Esophagus (tissue), 2 donors: Measurements from ENCODE around the gene CCDC81. TPM values are rescaled to one million over a fixed set of nuclear protein-coding genes. Genes with fewer than 3 reads are reported as not detected.

Experiments
- H3K27ac ChIP-seq, 2 donors: one replicate each; pipeline ENCODE4 v1.5.1; 2013; ENCODE audit warnings: low read depth in 2 of 2, mild to moderate bottlenecking in 2 of 2, inconsistent platforms in 1 of 2, low read length in 1 of 2, moderate library complexity in 1 of 2
- H3K27me3 ChIP-seq, 2 donors: one replicate each; pipeline ENCODE4 v1.6.1; 2013; ENCODE audit warnings: low read length in 2 of 2, control low read depth in 1 of 2, mild to moderate bottlenecking in 1 of 2; ENCODE audit not compliant: insufficient read depth in 2 of 2, control insufficient read depth in 1 of 2
- H3K36me3 ChIP-seq, 2 donors: one replicate each; pipeline ENCODE4 v1.6.1; 2013; ENCODE audit warnings: low read length in 1 of 2; ENCODE audit not compliant: control insufficient read depth in 2 of 2, insufficient read depth in 2 of 2
- H3K4me1 ChIP-seq, 2 donors: one replicate each; pipeline ENCODE4 v1.6.1; 2013; ENCODE audit warnings: low read length in 1 of 2; ENCODE audit not compliant: control insufficient read depth in 2 of 2, insufficient read depth in 2 of 2
- H3K4me3 ChIP-seq, 2 donors: one replicate each; pipeline ENCODE4 v1.5.1; 2013; ENCODE audit warnings: low read length in 2 of 2, mild to moderate bottlenecking in 2 of 2, low read depth in 1 of 2, moderate library complexity in 1 of 2
- H3K9me3 ChIP-seq, 2 donors: one replicate each; pipeline ENCODE4 v1.6.1; 2013; ENCODE audit warnings: mild to moderate bottlenecking in 2 of 2, low read depth in 1 of 2, low read length in 1 of 2, moderate library complexity in 1 of 2; ENCODE audit not compliant: control insufficient read depth in 2 of 2, insufficient read depth in 1 of 2
- WGBS, 2 donors: extraction: QIAGEN DNeasy Blood & Tissue Kit; methylation state at CpG; one replicate each; pipeline ENCODE4 v1.1.7; 2013; 5-methylcytosine and 5-hydroxymethylcytosine counted together
- polyA plus RNA-seq, 2 donors: library from polyadenylated mRNA; stranded (reverse); fragments of 200-250 nt; gene quantifications; one replicate each; pipeline ENCODE4 v1.2.3, GENCODE V29; 2013
- donor health status: healthy with polysubstance abuse.
- donor health status: Bipolar disorder and iron deficiency.

Gene CCDC81
- polyA plus RNA-seq, 2 donors: 0.11 to 0.31 TPM

DNA sequence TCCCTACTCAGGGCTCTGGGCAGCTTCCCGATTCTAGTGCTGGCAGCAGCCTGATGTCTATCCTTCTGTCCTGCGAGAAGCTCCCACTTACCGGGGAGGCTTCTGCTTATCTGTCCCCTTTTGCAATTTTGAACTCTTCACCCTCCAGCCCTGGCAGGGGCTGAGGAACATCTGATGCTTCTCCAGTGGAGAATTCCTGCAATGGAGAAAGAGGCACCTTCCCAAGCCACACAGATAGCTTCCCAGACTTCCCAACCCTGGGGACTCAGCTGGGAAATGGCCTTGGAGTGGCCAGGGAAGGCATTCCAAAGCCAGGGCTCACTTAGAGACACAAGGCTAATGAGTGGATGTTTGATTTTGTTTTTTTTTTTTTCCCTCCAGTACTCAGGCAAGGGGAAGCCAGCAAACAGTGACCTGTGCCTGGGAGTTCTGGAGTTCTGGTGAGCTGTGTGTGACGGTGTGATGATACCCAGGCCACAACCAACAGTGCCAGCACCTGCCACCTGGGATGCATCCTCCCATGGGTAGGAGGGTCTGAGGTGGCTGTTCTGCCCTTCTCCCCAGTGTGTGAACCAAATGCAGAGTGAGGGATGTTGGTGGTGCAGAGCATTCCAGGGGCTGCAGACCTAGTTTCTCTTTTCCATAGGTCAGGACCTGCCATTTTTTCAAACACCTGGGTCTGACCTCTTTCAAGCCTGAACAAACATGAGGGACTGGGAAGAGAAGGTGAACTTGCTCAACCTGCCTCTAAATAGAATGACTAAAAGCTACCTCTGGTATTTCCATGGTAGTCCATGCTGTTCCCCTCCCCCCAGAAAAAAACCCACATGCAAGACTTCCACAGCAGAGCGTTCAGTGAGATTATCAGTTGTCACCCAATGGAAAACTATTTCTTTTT, 95.1 kb downstream of the CCDC81 start:
- H3K36me3 ChIP-seq: no peaks in the 10 kb centered on the region
- WGBS, 2 donors: 82 to 84% methylated on average over 5 of the region's 5 CpGs
- H3K27ac ChIP-seq: no peak overlapping the region
- H3K27me3 ChIP-seq: no peaks in the 10 kb centered on the region
- no peak overlapping the region for H3K4me3 ChIP-seq
- no peaks in the 10 kb centered on the region for H3K4me1 ChIP-seq
- no peaks in the 10 kb centered on the region for H3K9me3 ChIP-seq

Other genes with a start within 250 kb of the CCDC81 start
- gene EED, start 130.1 kb upstream of the CCDC81 start, polyA plus RNA-seq: 10 to 100 TPM; 11.7 to 16.8 TPM
- gene HIKESHI, start 72.6 kb upstream of the CCDC81 start, polyA plus RNA-seq: 10 to 100 TPM; 21.7 to 34.5 TPM